Stomach (tissue), 9 donors: Measurements from ENCODE around the gene SYNJ2BP. TPM values are rescaled to one million over a fixed set of nuclear protein-coding genes. Genes with fewer than 3 reads are reported as not detected.

Source experiments
- DNase-seq, 2 donors: peaks; one replicate each; pipeline versions ENCODE4 v3.0.0 to v3.0.0-alpha.2; 2013 to 2019
- H3K27ac ChIP-seq, 5 donors: fragments of 200-600 bp in 4 of 5; sonication (generic) in 4 of 5; one replicate each; pipeline ENCODE4 v1.5.1; 2013 to 2019; ENCODE audit warnings: mild to moderate bottlenecking in 1 of 5, moderate library complexity in 1 of 5
- H3K27me3 ChIP-seq, 3 donors: fragments of 200-600 bp; sonication (generic); one replicate each; pipeline ENCODE4 v1.5.1; 2017 to 2019; ENCODE audit warnings: mixed run types in 1 of 3
- H3K36me3 ChIP-seq, 4 donors: fragments of 200-600 bp; sonication (generic); 1 replicate in 3 of 4; 2 replicates in 1 of 4; pipeline ENCODE4 v1.5.1; 2016 to 2019
- H3K4me1 ChIP-seq, 4 donors: fragments of 200-600 bp; sonication (generic); one replicate each; pipeline ENCODE4 v1.5.1; 2016 to 2019
- H3K4me3 ChIP-seq, 4 donors: fragments of 200-600 bp; sonication (generic) in 3 of 4; one replicate each; pipeline ENCODE4 v1.5.1; 2016 to 2019; ENCODE audit warnings: mild to moderate bottlenecking in 1 of 4
- H3K9me3 ChIP-seq, 4 donors: fragments of 200-600 bp; sonication (generic); one replicate each; pipeline ENCODE4 v1.5.1; 2016 to 2019
- CTCF ChIP-seq, 7 experiments: fragments of 450-650 bp in 4 of 7; fragments of 200-600 bp in 3 of 7; sonication (generic) in 3 of 7; IDR thresholded peaks; one replicate each; pipeline ENCODE4 v1.5.1; 2016 to 2019; ENCODE audit warnings: antibody characterized with exemption in 7 of 7, control low read depth in 2 of 7, mild to moderate bottlenecking in 1 of 7
- EP300 ChIP-seq: sonication (generic); formaldehyde crosslinking; IDR thresholded peaks from one replicate; pipeline ENCODE4 v1.6.1; 2017; ENCODE audit warnings: antibody characterized with exemption
- POLR2A ChIP-seq, 4 donors: fragments of 450-650 bp; IDR thresholded peaks; one replicate each; pipeline ENCODE4 v1.6.1; 2016; ENCODE audit warnings: antibody characterized with exemption in 4 of 4, control low read depth in 2 of 4, mild to moderate bottlenecking in 1 of 4, moderate library complexity in 1 of 4
- POLR2AphosphoS5 ChIP-seq, 3 donors: sonication (generic); formaldehyde crosslinking; IDR thresholded peaks; one replicate each; pipeline ENCODE4 v1.6.1; 2016; ENCODE audit warnings: antibody characterized with exemption in 3 of 3
- WGBS, 5 donors: extraction: QIAGEN DNeasy Blood & Tissue Kit in 3 of 5; methylation state at CpG; one replicate each; pipeline versions ENCODE4 v1.1.5 to v1.1.7; 2013 to 2018; 5-methylcytosine and 5-hydroxymethylcytosine counted together
- intact Hi-C: fragments of 100-400 bp; cut with DNase I; formaldehyde crosslinking; loops from one replicate; pipeline ENCODE4 v1.15.1; 2023; ENCODE audit warnings: low total_unique reads
- polyA plus RNA-seq, 3 donors: library from polyadenylated mRNA; stranded (reverse); fragments of 200-250 nt; gene quantifications; one replicate each; pipeline ENCODE4 v1.2.3, GENCODE V29; 2013
- total RNA-seq, 5 donors: library from RNA; depleted of rRNA; stranded (reverse); fragments of >200 nt; gene quantifications; one replicate each; pipeline versions ENCODE4 v1.1.0 to v1.2.3, GENCODE V29; 2014 to 2016
- donor health status: healthy with polysubstance abuse.
- donor health status: Bipolar disorder and iron deficiency.
- donor health status: healthy.

The SYNJ2BP gene
- total and polyA plus RNA-seq, 8 donors: 10.2 to 44.6 (median 19.8) TPM

GRCh38 chr14:70391493-70392391, 25.1 kb downstream of the SYNJ2BP start:
- Histone ChIP-seq H3K27ac (peak overlapping the region in 2 of 5 donors; percentile 9 to 38), H3K4me1 (peaks cover 0 to 21% (median 9%) of the 10 kb centered on the region in 4 donors), H3K36me3 (peaks cover 0 to 22% (median 18%) of the 10 kb centered on the region in 4 donors), H3K27me3 (no peaks in the 10 kb centered on the region), H3K9me3 (no peaks in the 10 kb centered on the region), H3K4me3 (no peak overlapping the region)
- TF ChIP-seq POLR2AphosphoS5 (IDR thresholded peaks at IDR 0.05): no peak
- TF ChIP-seq POLR2A (IDR thresholded peaks at IDR 0.05): no peak
- intact Hi-C loops: no loop called here
- 35 to 68% (median 43%) methylated on average over 6 of the region's 6 CpGs for WGBS, 5 donors
- peak in 1 of 2 donors; percentile 38 for DNase-seq

DNA sequence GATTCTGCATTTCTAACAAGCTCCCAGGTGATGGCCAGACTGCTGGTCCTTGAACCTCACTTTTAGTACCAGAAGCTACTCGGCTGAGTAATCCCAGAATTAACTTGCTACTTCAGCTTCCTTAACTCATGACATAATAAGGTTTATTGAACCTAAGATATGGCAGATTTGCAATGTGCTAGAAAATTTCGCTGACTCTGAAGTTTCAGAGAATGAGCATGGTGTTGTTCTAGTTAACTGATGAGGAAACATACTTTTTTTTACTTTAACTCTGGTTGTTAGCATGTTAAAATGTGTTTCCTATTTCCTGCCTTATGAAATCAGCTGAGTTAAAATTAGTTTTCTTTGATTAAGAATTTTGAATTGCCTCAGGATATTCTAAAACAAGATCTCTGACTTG, 34.4 kb downstream of the SYNJ2BP start:
- Histone ChIP-seq H3K9me3 (no peaks in the 10 kb centered on the region), H3K4me3 (no peak overlapping the region), H3K4me1 (peaks cover 0 to 29% (median 0%) of the 10 kb centered on the region in 4 donors), H3K27ac (no peak overlapping the region), H3K36me3 (peaks cover 0 to 61% (median 48%) of the 10 kb centered on the region in 4 donors), H3K27me3 (no peaks in the 10 kb centered on the region)
- TF ChIP-seq EP300: no peak
- TF ChIP-seq POLR2AphosphoS5 (IDR thresholded peaks at IDR 0.05): no peak
- no peak for TF ChIP-seq POLR2A (IDR thresholded peaks at IDR 0.05)
- no peak for TF ChIP-seq CTCF (IDR thresholded peaks at IDR 0.05)
- WGBS, 5 donors: 74 to 83% (median 79%) methylated on average over 2 of the region's 2 CpGs
- intact Hi-C loops: no loop called here
- DNase-seq: no peak

- no peak for DNase-seq
- intact Hi-C loops: no loop called here
- peaks cover 0 to 35% (median 0%) of the 10 kb centered on the region in 4 donors for H3K4me1 ChIP-seq
- H3K27me3 ChIP-seq: no peaks in the 10 kb centered on the region
- no peaks in the 10 kb centered on the region for H3K9me3 ChIP-seq
- TF ChIP-seq EP300 (no peak), CTCF (IDR thresholded peaks at IDR 0.05) (no peak), POLR2AphosphoS5 (IDR thresholded peaks at IDR 0.05) (no peak), POLR2A (IDR thresholded peaks at IDR 0.05) (no peak)
- no peak overlapping the region for H3K4me3 ChIP-seq
- no peak overlapping the region for H3K27ac ChIP-seq
- peaks cover 0 to 50% (median 33%) of the 10 kb centered on the region in 4 donors for H3K36me3 ChIP-seq
These were observed 36.1 kb downstream of the SYNJ2BP start for GRCh38 chr14:70380824-70381223.

- intact Hi-C loops: no loop called here
- no peaks in the 10 kb centered on the region for H3K27me3 ChIP-seq
- H3K27ac ChIP-seq: peak overlapping the region in 2 of 5 donors; percentile 25 to 49
- H3K4me1 ChIP-seq: peaks cover 0 to 35% (median 0%) of the 10 kb centered on the region in 4 donors
- DNase-seq: no peak
- no peak for TF ChIP-seq POLR2AphosphoS5 (IDR thresholded peaks at IDR 0.05)
- TF ChIP-seq EP300: no peak
- no peak for TF ChIP-seq CTCF (IDR thresholded peaks at IDR 0.05)
- no peak for TF ChIP-seq POLR2A (IDR thresholded peaks at IDR 0.05)
- WGBS, 5 donors: 29 to 72% (median 51%) methylated on average over 1 of the region's 1 CpG
- peaks cover 5 to 62% (median 47%) of the 10 kb centered on the region in 4 donors for H3K36me3 ChIP-seq
- H3K4me3 ChIP-seq: no peak overlapping the region
- no peaks in the 10 kb centered on the region for H3K9me3 ChIP-seq
These were observed 38.2 kb downstream of the SYNJ2BP start for GRCh38 chr14:70378696-70379095.

Other genes starting within 250 kb of the SYNJ2BP start
- 1 to 10 TPM in 2 of 5 donors, under 1 TPM in 2, not detected in 1; 0.87 to 2.4 (median 1.0) TPM for gene SLC8A3, start 228.1 kb downstream of the SYNJ2BP start, total RNA-seq
- under 1 TPM; 0.03 to 0.31 (median 0.12) TPM for gene SLC8A3, start 228.1 kb downstream of the SYNJ2BP start, polyA plus RNA-seq
- 10 to 100 TPM in 4 of 5 donors, 1 to 10 TPM in 1; 1.2 to 70.1 (median 50.8) TPM for gene COX16, start 57.4 kb downstream of the SYNJ2BP start, total RNA-seq
- gene COX16, start 57.4 kb downstream of the SYNJ2BP start, polyA plus RNA-seq: 10 to 100 TPM; 56.4 to 97.8 (median 69.0) TPM
- not detected for gene ADAM21, start 35.1 kb upstream of the SYNJ2BP start, total RNA-seq
- not detected for gene ADAM21, start 35.1 kb upstream of the SYNJ2BP start, polyA plus RNA-seq
- gene ADAM20, start 117.9 kb upstream of the SYNJ2BP start, total RNA-seq: 1 to 10 TPM in 2 of 5 donors, under 1 TPM in 1, not detected in 2; 0.72 to 7.6 (median 1.5) TPM
- gene ADAM20, start 117.9 kb upstream of the SYNJ2BP start, polyA plus RNA-seq: under 1 TPM in 1 of 3 donors, not detected in 2; 0.10 TPM
- 10 to 100 TPM; 13.3 to 71.0 (median 48.4) TPM for gene MED6, start 183.6 kb upstream of the SYNJ2BP start, total RNA-seq
- gene MED6, start 183.6 kb upstream of the SYNJ2BP start, polyA plus RNA-seq: 10 to 100 TPM; 12.6 to 21.8 (median 14.6) TPM
- gene TTC9, start 224.8 kb upstream of the SYNJ2BP start, total RNA-seq: 1 to 10 TPM in 3 of 5 donors, not detected in 2; 1.8 to 7.1 (median 3.6) TPM
- 1 to 10 TPM; 3.1 to 7.3 (median 5.9) TPM for gene TTC9, start 224.8 kb upstream of the SYNJ2BP start, polyA plus RNA-seq